Heart left ventricle (tissue), 13 donors: ENCODE results near the gene REL.

ENCODE experiments used
- POLR2A ChIP-seq, 2 donors: fragments of 450-650 bp; IDR thresholded peaks; one replicate each; pipeline ENCODE4 v1.6.1; 2017; ENCODE audit warnings: antibody characterized with exemption in 2 of 2, mild to moderate bottlenecking in 2 of 2, moderate library complexity in 2 of 2
- TF ChIP-seq, protein P1 (sequence below), 12 donors: fragments of 200-600 bp; sonication (generic) in 4 of 12; IDR thresholded peaks; one replicate each; pipeline versions ENCODE4 v1.5.0 to v1.8.0; 2018 to 2022; ENCODE audit warnings: antibody characterized with exemption in 12 of 12, mild to moderate bottlenecking in 5 of 12
- donor health status: ischemic (EF 13 %, LVEDD 7.1; RV severe dilation, severe dysfunction).
- donor health status: DM: no; HTN: yes; CAD: no.
- donor health status: DM: no; HTN: no; CAD: no.
- donor health status: ischemic (EF 25% LVEDD 6.9; RV normal size, moderate dysfunction).
- donor health status: ischemic (EF 25% LVEDD 5.7; RV mildly dilated, moderate dysfunction).
- donor health status: ischemic (EF 35%, LVEDD 5.7; RV mildly dilated, moderate dysfunction).
- donor health status: nonischemic (EF 11% LVEDD 7.7; RV severe dilation, severe dysfunction).
- donor health status: DM: yes; HTN: yes; CAD: no.
- donor health status: PGD.
- donor health status: ischemic (EF 29% LVEDD 5.4; RV normal size, mild dysfunction).
- donor health status: nonischemic (EF 23%, LVEDD 6.1; RV moderate dilation, normal function).

DNA sequence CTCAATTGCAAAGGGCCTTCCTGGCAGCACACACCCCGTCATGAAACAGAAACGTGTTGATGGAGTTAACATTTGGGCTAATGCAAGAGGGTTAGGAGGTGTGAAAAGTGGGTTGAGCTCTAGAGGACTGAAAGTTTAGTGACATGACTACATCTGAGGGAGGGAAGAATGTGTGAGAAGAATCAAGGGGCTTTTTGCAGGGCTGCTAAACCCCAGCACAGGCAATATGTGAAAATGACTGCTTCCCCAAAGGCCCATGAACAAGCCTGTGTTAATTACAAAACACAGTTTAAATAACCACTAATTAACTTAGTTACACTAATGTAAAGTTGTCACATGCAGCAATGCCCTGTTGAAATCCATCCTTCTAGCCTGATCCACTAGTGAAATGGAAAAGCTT, 72.8 kb downstream of the REL start:
- TF ChIP-seq, protein P1, sequence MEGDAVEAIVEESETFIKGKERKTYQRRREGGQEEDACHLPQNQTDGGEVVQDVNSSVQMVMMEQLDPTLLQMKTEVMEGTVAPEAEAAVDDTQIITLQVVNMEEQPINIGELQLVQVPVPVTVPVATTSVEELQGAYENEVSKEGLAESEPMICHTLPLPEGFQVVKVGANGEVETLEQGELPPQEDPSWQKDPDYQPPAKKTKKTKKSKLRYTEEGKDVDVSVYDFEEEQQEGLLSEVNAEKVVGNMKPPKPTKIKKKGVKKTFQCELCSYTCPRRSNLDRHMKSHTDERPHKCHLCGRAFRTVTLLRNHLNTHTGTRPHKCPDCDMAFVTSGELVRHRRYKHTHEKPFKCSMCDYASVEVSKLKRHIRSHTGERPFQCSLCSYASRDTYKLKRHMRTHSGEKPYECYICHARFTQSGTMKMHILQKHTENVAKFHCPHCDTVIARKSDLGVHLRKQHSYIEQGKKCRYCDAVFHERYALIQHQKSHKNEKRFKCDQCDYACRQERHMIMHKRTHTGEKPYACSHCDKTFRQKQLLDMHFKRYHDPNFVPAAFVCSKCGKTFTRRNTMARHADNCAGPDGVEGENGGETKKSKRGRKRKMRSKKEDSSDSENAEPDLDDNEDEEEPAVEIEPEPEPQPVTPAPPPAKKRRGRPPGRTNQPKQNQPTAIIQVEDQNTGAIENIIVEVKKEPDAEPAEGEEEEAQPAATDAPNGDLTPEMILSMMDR (IDR thresholded peaks at IDR 0.05) = no peak
- TF ChIP-seq POLR2A (IDR thresholded peaks at IDR 0.05) = no peak
